ENCODE measurements around the gene CYP2D6.
"Not testable (repeated sequence)": the region's sequence is repeated elsewhere in the genome, so short reads cannot be mapped to it uniquely, and the experiment has no call there.

The CYP2D6 gene

GRCh38 chr22:42130639-42131431 lies at the start of gene CYP2D6:
Gene CYP2D6, minus strand, starts transcription at chr22:42130810. Its CDS starts 19 bp downstream, at chr22:42130791.
- H3K27ac ChIP-seq; POLR2A ChIA-PET (ENCODE audit: low non-redundant PET); DNase-seq (ENCODE audit: low spot score): not testable (repeated sequence)
- CTCF ChIA-PET = interaction anchor here (0.7 kb wide), 1 partner anchor 135 kb away, joined by 3 read pairs; no protein-coding TSS in a partner anchor

GRCh38 chr22:42179616-42180015 lies 49.0 kb upstream of the CYP2D6 start:
- ChIA-PET CTCF (no interaction called here), POLR2A (ENCODE audit: low non-redundant PET) (no interaction called here)
- H3K27ac ChIP-seq = peak overlapping the region; percentile 44
- no peak for DNase-seq (ENCODE audit: low spot score)
- TF ChIP-seq CTCF (conservative IDR thresholded peaks at IDR 0.05; ENCODE audit: low read depth) = no peak

GRCh38 chr22:42178910-42179519 lies 48.4 kb upstream of the CYP2D6 start:
- ChIA-PET POLR2A (ENCODE audit: low non-redundant PET) (no interaction called here), CTCF (no interaction called here)
- TF ChIP-seq CTCF (conservative IDR thresholded peaks at IDR 0.05; ENCODE audit: low read depth) = no peak
- DNase-seq (ENCODE audit: low spot score) = no peak
- no peak overlapping the region for H3K27ac ChIP-seq

GRCh38 chr22:42177891-42178336 lies 47.3 kb upstream of the CYP2D6 start:
- POLR2A ChIA-PET (ENCODE audit: low non-redundant PET) = no interaction called here
- no peak for DNase-seq (ENCODE audit: low spot score)

GRCh38 chr22:42176255-42176915 lies 45.8 kb upstream of the CYP2D6 start:
- ChIA-PET POLR2A (ENCODE audit: low non-redundant PET) (interaction anchor here (0.6 kb wide), 1 partner anchor 82 kb away, joined by 3 read pairs; no protein-coding TSS in a partner anchor), CTCF (interaction anchor here (0.7 kb wide), 1 partner anchor 299 kb away, joined by 4 read pairs; no protein-coding TSS in a partner anchor)
- DNase-seq (ENCODE audit: low spot score) = no peak
- H3K27ac ChIP-seq = no peak overlapping the region
- TF ChIP-seq CTCF (conservative IDR thresholded peaks at IDR 0.05; ENCODE audit: low read depth) = no peak

More at GRCh38 chr22:42177891-42178336, 47.3 kb upstream of the CYP2D6 start:
- no peak for TF ChIP-seq CTCF (conservative IDR thresholded peaks at IDR 0.05; ENCODE audit: low read depth)
- no peak overlapping the region for H3K27ac ChIP-seq
- CTCF ChIA-PET = no interaction called here

GRCh38 chr22:42174062-42174461 lies 43.5 kb upstream of the CYP2D6 start:
- ChIA-PET CTCF (no interaction called here), POLR2A (ENCODE audit: low non-redundant PET) (no interaction called here)
- DNase-seq (ENCODE audit: low spot score) = no peak
- no peak for TF ChIP-seq CTCF (conservative IDR thresholded peaks at IDR 0.05; ENCODE audit: low read depth)
- peak overlapping the region; percentile 17 for H3K27ac ChIP-seq
